GM12891 (cell line): ENCODE results near the gene ORC1.
"Not testable (repeated sequence)": the region's sequence is repeated elsewhere in the genome, so short reads cannot be mapped to it uniquely, and the experiment has no call there.

Experiments
- DNase-seq: peaks from one replicate; pipeline ENCODE4 v3.0.0; 2011; ENCODE audit warnings: low spot score; ENCODE audit not compliant: insufficient read length
- FAIRE-seq: peaks from 2 replicates; lab custom pipeline; 2011; peaks lifted over from hg19 to GRCh38; lab: Jason Lieb, UNC
- PAX5 ChIP-seq: IDR thresholded peaks from 2 replicates; pipeline ENCODE4 v1.6.1; 2011; ENCODE audit warnings: low read length, moderate library complexity, mild to moderate bottlenecking; ENCODE audit not compliant: insufficient read depth, severe bottlenecking
- POLR2A ChIP-seq: IDR thresholded peaks from 2 replicates; pipeline ENCODE4 v1.6.1; 2011; ENCODE audit warnings: low read depth, low read length, control low read depth
- POLR2AphosphoS5 ChIP-seq: IDR thresholded peaks from 2 replicates; pipeline ENCODE4 v1.6.1; 2011; ENCODE audit warnings: low read depth, low read length, control low read depth
- POU2F2 ChIP-seq: IDR thresholded peaks from 2 replicates; pipeline ENCODE4 v1.6.1; 2011; ENCODE audit warnings: low read depth, mild to moderate bottlenecking, control low read depth, low read length, moderate library complexity
- SPI1 ChIP-seq: IDR thresholded peaks from 2 replicates; pipeline ENCODE4 v1.6.1; 2011; ENCODE audit warnings: low read depth, low read length, control low read depth
- TAF1 ChIP-seq: IDR thresholded peaks from 2 replicates; pipeline ENCODE4 v1.6.1; 2011; ENCODE audit warnings: low read depth, low read length, control low read depth

ORC1 gene

DNA sequence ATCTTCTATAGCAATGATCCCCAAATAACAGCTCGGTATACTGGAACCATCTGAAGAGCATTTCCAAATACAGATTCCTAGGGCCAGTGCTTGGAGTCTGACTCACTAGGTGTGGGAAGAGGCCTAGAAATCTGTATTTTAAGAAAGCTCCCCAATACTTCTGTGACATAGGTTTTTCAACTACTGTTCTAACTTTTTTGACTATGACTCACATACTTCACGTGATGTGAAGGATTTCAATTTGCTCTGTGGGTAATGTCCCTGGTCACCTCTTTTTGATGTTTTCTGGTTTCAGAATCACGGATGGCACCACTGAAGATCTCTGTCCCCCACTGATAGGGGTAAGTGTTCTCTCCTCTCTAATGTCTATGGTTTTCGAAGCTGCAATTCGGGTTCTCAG is 11.0 kb downstream of the ORC1 start:
- no peak for DNase-seq
- no peak for TF ChIP-seq POLR2AphosphoS5
- no peak for TF ChIP-seq POLR2A
- FAIRE-seq: no peak

DNA sequence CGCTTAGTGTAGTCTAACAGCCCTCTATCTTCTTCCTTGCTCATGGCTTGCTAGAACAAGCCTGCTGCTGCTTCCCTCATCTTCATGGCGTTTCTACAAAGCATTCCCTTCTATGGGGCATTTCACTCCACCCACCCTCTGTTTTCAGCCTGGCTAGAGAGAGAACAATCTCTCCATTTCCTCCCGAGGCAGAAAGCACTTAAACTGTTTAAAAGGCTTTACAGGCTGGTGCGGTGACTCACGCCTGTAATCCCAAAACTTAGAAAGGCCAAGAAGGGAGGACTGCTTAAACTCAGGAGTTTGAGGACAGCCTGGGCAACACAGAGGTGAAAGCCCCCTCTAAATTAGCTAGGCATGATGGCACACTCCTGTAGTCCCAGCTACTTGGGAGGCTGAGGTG is 17.8 kb downstream of the ORC1 start:
- no peak for DNase-seq
- TF ChIP-seq TAF1 (no peak), POLR2A (no peak)
- no peak for FAIRE-seq

DNA sequence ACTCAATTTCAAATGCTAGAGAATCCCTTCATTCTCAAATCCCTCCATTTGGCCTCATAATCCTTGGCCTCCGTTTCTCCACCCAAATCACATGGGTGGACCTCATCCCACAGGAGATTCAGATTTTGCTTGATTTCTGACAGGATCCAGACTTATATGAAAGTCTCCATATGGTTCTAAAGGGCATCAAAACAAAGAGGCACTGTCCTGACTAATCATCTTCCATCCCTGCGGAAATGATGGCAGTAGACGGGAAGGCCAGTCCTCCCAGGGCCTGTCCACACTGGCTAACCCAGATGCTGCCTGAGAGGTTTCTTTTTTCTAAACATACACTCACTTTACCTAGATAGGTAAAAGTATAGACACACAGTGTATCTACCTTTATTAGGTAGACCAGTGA is 18.8 kb downstream of the ORC1 start:
- DNase-seq: no peak
- FAIRE-seq: no peak
- TF ChIP-seq SPI1: no peak
- no peak for TF ChIP-seq POLR2AphosphoS5
- no peak for TF ChIP-seq POU2F2
- TF ChIP-seq POLR2A: no peak
- TF ChIP-seq PAX5: no peak
- no peak for TF ChIP-seq TAF1

DNA sequence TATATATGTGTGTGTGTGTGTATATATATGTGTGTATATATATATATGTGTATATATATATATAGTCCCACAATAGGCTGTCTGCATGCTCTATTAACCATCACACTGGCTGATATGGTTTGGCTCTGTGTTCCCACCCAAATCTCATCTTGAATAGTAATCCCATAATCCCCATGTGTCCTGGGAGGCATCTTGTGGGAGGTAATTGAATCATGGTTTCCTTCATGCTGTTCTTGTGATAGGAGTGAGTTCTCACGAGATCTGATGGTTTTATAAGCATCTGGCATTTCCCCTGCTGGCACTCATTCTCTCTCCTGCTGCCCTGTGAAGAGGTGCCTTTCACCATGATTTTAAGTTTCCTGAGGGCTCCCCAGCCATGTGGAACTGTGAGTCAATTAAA is 34.4 kb downstream of the ORC1 start:
- not testable (repeated sequence) for FAIRE-seq

DNA sequence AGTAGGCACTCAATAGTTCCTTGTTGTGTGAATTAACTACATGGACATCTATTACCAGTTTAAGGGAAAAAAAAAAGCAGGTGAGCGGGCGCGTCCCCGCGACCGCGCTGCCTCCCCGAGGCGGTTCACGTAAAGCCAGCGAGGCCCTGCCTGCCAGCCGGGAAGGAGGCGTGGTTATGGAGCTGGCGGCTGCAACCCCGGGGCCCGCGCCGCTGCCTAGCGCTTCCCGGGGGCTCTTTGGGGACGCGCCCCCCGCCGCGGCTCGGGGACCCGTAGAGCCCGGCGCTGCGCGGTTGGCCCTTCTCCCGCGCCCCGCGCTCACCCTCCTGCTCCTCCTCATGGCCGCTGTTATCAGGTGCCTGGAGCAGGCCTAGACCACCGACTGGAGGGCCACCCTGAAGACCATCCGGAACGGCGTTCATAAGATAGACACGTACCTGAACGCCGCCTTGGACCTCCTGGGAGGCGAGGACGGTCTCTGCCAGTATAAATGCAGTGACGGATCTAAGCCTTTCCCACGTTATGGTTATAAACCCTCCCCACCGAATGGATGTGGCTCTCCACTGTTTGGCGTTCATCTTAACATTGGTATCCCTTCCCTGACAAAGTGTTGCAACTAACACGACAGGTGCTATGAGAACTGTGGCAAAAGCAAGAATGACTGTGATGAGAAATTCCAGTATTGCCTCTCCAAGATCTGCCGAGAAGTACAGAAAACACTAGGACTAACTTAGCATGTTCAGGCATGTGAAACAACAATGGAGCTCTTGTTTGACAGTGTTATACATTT is 35.6 kb downstream of the ORC1 start:
- FAIRE-seq: peak; percentile 87
- DNase-seq: no peak

More for the DNA sequence above, 34.4 kb downstream of the ORC1 start:
- DNase-seq: not testable (repeated sequence)

DNA sequence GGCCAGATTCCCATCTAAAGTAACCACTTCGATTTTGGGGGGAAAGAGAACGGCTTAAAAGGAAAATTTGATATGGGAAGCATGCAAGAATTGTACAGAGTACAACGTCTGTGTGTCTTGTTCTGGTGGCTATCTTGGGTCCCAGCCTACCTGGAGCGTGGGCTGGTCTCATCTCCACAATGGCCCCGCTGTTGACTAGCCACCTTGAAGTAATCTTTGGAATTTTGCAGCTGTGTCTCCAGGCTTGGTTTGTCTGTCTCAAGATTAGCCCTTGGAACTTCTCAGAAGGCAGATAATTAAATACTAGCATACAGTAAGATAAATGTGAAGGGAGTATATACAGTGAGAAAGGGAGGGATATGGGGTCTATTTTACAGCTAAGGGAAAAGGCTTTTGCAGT is 37.0 kb downstream of the ORC1 start:
- DNase-seq (no peak), FAIRE-seq (no peak)
- no peak for TF ChIP-seq POLR2AphosphoS5
- TF ChIP-seq POU2F2: no peak
- TF ChIP-seq PAX5: no peak
- TF ChIP-seq TAF1: no peak
- TF ChIP-seq SPI1: no peak
- TF ChIP-seq POLR2A: no peak

More for the DNA sequence above, 35.6 kb downstream of the ORC1 start:
- TF ChIP-seq PAX5: no peak
- TF ChIP-seq POLR2A: no peak
- no peak for TF ChIP-seq POLR2AphosphoS5
- TF ChIP-seq TAF1: no peak
- no peak for TF ChIP-seq POU2F2
- no peak for TF ChIP-seq SPI1

DNA sequence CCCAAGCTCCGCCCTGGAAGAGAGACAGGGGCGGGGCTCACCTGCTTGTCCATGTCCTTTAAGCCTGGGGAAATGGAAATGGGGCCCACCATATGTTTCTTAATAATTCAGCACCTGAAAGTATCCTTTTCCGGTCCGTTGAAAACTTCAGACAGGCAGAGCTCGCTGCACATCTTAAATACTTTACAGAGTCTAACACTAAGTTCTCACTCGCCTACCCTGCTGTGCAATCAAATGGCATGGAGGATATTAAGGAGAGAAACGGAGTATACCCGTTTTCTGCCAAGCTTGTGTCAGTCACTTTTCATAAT is 37.8 kb downstream of the ORC1 start:
- no peak for FAIRE-seq
- no peak for DNase-seq
- TF ChIP-seq SPI1: no peak
- no peak for TF ChIP-seq PAX5
- no peak for TF ChIP-seq POLR2AphosphoS5
- TF ChIP-seq POU2F2: no peak
- no peak for TF ChIP-seq TAF1
- no peak for TF ChIP-seq POLR2A

DNA sequence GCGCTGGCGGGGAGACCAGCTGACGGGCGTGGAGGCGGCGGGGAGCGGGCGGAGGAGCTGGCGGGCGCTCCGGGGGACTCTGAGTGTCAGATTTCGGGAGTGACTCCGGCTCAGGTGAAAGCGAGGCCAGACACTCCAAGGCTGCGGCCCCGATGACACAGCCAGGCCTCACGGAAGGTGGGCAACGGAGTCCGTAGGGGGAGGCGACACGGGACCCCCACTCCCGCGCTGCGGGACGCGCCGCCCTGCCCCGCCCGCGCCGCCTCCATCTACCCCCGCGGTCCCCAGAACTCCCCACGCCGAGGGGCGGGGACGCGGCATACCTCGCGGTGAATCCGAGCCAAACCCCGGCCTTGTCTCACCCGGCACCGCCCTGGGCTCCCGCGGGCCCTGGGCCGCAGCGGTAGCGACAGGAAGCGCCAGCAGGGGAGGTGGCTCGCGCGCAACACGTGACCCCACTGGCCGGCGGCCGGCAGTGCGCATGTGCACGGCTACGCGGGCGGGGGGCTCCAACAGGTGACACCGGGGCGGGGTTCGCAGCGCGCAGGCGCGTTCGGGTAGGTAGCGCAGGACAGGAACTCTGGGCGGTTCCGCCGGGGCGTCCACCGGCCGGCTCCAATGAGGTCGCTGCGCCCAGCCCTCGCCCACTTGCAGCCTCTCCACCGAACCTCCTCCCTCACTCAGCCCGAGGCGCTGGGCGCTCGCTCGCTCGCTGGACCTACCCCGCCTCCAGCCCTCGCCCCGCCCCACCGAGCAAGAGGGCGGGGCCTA is 38.3 kb downstream of the ORC1 start, which contains the start of gene CC2D1B:
Gene CC2D1B, minus strand, starts transcription at position 460 of the 771 bp plus-strand sequence. CDS start 1,585 bp downstream, outside the sequence.
- FAIRE-seq (peak; percentile 99), DNase-seq (peak; percentile 97)
- peak; percentile 11; the same call in 1 of the 2 replicates for TF ChIP-seq SPI1
- TF ChIP-seq POU2F2: 0 out of 2 replicates have a peak, but pooled peaks have one; percentile 19
- peak; percentile 93 for TF ChIP-seq POLR2A
- TF ChIP-seq TAF1: peak; percentile 64
- peak; percentile 85 for TF ChIP-seq POLR2AphosphoS5
- no peak for TF ChIP-seq PAX5

DNA sequence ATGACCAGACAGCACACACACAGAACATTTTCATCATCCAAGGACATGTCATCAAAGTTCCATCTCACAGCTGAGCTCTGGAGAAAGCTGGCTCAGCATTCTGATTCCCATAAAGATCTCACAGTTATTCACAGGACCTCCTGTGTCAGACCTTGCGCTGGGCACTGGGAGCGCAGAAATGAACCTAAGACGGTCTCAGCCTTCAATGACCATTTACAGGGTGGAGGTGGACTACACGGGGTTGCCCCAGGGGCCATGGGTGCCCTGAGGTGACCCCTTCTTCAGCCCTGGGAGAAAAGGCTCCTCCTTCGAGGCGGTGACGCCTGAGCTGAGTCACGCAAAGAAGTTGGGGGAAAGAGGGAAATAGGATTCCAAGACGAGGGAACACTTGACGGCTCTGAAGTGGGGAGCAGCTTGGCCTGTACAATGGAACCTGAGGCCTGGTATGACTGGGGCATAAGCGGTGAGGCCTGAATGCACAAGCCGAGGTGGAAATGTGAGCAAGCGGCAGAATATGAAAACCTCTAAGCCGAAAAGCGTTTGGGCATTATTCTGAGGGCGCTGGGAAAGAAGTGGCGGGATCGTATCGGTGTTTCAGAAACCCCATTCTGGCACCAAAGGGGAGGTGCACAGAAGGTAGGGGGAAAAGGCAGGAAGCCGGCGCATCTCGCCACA is 39.0 kb downstream of the ORC1 start:
- TF ChIP-seq TAF1 (no peak), POLR2A (no peak), POU2F2 (no peak), PAX5 (no peak), SPI1 (no peak), POLR2AphosphoS5 (no peak)
- FAIRE-seq (peak; percentile 91), DNase-seq (no peak)

DNA sequence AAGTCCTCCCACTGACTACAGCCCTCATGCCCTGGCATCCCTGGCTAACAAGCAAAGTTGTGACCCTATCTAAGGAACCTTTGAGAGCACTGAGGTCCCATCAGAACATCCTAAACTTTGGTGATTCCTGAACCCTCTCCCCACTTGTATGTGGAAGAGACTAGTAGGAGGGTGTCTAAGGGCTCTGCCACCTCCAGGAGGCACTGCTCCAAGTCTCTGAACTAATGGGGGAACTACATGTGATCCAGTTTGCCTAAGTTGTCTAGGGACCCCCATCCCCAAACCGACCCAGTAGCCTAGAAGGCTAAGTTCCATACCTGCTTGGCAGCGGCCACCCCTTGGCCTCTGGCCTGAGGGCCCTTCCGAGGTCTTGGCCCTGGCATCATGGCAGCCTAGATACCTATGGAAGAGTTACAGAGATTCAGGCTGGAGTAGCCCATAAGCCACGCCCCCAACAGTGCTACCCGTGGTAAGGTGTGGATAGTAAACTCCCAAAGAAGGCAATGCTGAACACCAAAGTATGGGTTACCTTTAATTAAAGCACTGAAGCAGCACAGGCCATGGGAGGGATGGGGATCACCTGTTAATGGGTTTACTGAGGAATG is 39.9 kb downstream of the ORC1 start:
- FAIRE-seq: peak; percentile 70
- DNase-seq: no peak

More for the DNA sequence above, 39.9 kb downstream of the ORC1 start:
- no peak for TF ChIP-seq POU2F2
- TF ChIP-seq POLR2AphosphoS5: no peak
- TF ChIP-seq TAF1: no peak
